ENCODE results near the gene C14orf180.

C14orf180 gene

GRCh38 chr14:104561632-104562495, 17.7 kb upstream of the C14orf180 start:
- no peak for DNase-seq (ENCODE audit: low read depth)

- DNase-seq (ENCODE audit: low read depth): no peak
Measured at GRCh38 chr14:104562606-104563005, 17.0 kb upstream of the C14orf180 start.

DNA sequence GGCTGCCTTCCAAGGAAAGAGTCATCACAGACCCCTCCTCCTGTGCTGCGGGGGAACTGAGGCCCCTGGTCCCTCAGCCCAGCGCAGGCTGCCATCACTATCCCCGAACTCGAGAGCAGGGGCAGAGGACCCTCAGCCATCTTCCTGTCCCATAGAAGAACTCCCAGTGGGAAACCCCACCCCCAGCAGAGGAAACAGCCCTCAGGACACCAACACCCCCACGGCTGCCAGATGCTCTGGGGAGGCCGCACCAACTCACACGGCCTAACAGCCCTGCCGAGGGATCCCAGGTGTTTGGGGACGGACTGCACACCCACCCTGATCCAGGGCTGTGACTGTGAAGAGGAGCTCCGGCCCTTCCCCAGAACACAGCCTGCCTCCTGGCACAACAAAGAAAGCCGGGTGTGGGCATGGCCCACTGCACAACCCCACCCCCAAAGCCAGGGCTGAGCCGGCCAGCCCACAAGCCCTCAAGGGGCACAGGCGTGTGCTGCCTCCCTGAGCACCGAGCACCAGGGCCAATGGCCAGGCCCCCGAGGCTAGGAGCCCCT, 16.3 kb upstream of the C14orf180 start:
- DNase-seq (ENCODE audit: low read depth): no peak

- peak; percentile 29 for DNase-seq (ENCODE audit: low read depth)
Measured at GRCh38 chr14:104563742-104564615, 15.6 kb upstream of the C14orf180 start.

DNA sequence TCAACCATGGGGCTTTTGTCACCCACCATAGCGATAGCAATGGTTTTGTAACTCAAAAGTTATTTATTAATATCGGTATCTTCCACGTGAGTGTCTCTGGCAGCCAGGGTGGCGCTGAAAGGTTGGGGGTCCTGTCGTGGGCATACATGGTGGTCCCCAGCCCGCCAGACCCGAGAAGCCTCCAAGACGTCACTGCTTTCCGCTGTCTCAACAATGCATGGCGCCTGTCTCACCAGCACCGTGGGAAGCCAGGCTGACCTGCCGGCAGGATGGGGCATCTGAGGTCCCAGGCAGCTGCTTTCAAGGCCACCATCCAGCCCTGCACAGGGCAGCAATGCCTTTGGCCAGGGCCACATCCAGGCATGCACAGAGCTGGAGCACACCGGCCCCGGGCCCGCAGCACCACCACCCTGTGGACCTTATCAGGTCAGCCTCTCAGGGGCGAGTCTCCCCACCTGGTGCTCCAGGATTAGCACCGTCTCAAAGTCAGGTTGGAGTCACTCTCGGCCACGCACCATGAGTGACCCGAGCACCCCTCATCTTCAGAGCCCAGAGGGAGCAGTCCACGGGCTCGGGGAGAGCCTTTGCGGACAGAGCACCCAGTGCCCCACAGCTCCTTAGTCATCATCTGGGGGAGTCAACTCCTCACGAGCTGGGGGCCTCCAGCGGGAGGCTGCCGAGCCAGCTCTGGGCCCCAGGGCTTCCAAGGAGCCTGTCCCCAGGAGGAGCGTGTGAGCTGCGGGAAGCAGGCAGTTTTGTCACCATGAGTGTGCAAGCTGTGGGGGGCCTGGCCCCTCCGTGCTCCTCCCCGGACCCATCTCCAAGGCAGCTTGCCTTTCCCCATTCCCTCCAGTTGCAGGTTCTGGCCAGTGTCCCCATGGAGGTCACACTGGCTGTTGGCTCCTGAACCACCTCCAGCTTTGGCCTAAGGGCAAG, 14.6 kb upstream of the C14orf180 start:
- DNase-seq (ENCODE audit: low read depth): no peak

- no peak for DNase-seq (ENCODE audit: low read depth)
Measured at GRCh38 chr14:104567141-104567956, 12.2 kb upstream of the C14orf180 start.

DNA sequence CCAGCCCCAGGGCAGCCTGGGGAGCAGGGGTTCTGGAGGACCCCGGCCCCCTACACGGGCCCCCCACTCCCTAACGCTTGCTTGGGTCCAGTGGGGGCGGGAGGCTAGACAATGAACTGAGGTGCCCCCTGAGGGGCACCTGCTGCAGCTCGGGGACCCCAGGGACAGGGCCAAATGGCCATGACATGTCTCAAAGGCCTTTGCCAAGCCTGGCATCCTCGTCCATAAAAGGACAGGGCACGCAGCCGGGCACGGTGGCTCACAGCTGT, 11.7 kb upstream of the C14orf180 start:
- no peak for DNase-seq (ENCODE audit: low read depth)

DNA sequence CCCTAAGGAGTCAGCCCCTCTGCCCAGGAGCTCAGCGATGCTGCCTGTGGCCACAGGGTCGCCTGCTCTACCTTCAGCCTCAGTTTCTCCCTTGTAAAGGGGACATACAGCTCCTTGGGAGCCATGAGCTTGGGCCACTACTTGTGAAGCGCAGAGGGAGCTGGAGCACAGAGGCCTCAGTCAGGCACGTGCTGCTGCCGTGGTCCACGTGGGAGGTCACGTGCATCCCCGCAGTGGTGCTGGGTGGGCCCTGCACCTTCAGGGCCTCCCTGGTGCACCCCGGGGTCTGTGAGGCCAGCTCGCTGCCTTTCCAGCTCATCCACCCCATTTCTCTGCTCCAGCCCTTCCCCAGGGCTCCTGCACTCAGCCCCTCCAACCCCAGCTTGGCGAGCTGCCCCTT, 10.9 kb upstream of the C14orf180 start:
- DNase-seq (ENCODE audit: low read depth): no peak

- no peak for DNase-seq (ENCODE audit: low read depth)
Measured at GRCh38 chr14:104569435-104569834, 10.1 kb upstream of the C14orf180 start.

- DNase-seq (ENCODE audit: low read depth): no peak
Measured at GRCh38 chr14:104571246-104571645, 8.3 kb upstream of the C14orf180 start.

DNA sequence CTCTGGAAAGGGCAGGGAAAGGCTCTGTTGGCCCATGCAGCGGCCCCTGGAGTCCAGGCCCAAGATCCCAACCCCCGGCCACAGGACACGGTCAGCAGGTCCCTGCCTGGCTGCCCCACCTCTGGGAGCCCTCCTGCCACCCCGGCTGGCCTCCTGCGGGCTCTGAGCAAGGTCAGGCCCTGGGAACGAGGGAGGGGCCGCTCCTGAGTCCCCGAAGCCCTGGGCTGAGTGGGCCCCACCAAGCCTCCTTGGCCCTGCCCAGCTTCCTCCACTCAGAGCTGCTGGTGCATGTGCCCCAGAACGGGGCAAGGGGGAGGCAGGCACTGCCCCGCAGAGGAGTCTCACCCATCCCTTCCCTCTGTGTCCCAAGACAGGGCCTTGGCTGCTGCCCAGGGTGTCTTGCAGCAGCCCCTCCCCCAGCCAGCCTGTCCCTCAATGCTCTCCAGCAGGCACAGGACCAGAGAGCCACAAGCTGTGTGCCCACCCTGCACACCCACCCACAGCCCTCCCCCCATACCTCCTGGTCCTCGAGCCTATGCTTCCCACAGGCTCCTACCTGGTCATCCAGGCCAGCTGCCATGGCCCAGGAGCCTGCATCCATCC, 7.4 kb upstream of the C14orf180 start:
- DNase-seq (ENCODE audit: low read depth): no peak

DNA sequence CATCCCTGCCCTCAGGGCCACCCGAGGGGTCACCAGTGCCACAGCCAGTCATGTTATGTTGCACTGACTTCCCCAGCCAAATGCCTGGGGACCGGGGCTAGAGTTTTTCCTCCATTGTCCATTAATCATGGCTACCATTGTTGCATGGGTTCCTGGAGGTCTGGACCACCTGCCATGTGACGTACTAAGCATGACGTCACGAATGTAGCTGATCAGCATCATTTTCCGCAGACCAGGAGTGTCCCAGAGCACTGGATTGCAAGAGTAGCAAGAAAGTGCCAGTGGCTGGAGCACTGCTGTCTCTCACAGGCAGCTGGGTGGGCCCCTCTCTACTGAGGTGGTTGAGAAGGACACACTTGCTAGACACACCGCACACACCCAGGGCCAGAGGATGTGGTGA, 6.9 kb upstream of the C14orf180 start:
- DNase-seq (ENCODE audit: low read depth): no peak

- DNase-seq (ENCODE audit: low read depth): no peak
Measured at GRCh38 chr14:104573930-104574329, 5.6 kb upstream of the C14orf180 start.

DNA sequence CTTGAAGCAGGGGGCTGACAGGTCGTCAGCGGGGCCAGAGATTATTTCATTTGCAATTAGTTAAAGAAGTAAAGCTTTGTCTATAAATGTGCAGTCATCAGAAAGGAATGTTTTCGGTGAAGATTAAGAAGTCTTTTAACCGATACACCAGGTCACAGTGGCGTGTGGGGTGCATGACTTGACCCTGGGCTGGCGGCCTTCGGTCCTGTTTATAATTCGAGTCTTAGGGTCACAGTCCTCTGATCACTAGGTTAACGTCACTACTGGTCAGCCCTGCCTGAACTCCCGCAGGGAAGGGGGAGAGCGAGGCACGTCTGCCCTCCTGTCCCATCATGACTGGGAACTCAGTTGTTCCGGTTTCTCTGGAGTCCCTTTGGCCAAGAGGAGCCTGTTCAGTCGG, 5.0 kb upstream of the C14orf180 start:
- DNase-seq (ENCODE audit: low read depth): no peak

- DNase-seq (ENCODE audit: low read depth): no peak
Measured at GRCh38 chr14:104574978-104575583, 4.5 kb upstream of the C14orf180 start.

DNA sequence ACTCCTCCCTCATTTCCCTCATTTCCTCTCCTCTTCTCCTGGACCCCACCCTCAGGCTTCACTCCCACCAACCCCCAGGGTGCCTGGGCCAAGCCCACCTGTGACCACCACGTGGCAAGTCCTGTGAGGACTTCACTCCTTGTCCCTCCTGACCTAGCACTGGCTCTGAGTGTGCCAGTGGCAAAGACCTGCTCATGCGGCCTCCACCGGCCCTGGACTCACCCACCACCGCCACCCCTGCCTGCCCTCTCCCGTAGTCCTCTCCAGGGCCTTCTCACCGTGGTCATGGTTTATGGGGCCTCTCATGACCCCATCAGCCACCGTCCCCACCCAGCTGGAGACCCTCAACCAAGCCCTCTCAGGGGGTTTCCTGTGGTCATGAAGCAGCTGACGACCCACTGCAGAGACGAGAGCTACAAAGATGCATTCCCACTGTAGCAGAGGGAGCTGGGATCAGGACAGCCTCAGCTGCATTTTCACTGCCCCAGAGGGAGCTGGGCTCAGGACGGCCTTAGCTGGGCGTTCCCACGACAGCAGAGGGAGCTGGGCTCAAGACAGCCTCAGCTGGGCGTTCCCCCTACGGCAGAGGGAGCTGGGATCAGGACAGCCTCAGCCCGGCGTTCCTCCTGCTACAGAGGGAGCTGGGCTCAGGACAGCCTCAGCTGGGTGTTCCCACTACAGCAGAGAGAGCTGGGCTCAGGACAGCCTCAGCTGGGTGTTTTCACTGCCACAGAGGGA, 3.2 kb upstream of the C14orf180 start:
- no peak for DNase-seq (ENCODE audit: low read depth)

DNA sequence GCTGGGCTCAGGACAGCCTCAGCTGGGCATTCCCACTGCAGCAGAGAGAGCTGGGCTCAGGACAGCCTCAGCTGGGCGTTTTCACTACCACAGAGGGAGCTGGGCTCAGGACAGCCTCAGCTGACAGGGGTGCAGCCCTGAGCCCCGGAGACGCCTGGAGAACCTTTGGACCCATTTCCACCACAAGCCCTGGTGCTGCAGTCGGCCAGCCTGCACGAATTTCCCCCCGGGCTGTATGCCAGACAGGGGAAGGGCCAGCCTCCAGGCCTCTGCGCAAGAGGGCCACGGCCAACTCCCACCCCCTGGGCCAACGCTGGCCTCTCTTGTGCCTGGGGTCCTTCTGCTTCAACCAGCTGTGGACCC, 2.6 kb upstream of the C14orf180 start:
- DNase-seq (ENCODE audit: low read depth): no peak

DNA sequence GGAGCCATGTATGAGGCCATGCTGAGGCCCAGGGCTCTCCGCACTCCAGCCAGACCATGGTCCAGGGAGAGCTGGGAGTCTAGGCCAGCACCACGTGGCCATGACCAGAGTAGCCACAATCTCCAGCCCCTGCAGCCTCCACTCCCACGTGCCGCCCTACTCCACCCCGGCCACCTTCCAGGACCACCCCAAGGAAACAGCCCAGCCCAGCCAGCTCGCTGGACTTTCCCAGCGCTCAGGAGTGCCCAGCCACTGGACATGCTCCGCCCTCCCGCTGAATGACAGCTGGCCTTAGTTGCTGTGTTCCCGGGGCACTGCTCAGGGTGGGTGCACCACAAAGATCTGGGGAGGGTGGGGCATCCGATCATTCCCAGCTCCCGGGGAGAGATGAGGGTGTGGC, 2.1 kb upstream of the C14orf180 start:
- DNase-seq (ENCODE audit: low read depth): no peak

DNA sequence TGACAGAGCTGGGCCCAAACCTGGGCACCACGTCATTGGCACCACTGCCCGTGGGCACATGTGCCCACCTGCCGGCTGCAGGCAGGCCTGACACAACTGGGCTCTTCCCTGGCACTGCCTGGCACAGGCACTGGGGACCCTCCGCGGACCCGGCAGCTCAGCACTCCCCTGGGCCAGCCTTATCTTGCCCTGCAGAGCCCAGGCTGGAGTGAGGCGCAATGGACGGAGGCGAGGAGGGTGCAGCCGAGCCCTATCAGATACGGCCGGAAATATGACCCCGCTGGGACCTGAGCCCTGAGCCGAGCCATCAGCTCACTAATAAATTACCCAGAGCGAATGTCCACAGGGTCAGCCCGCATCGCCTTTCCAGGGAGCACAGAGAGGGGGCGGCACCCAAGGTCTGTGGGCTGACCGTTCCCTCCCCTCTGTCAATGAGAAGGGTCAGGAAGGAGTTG, 1.7 kb upstream of the C14orf180 start:
- no peak for DNase-seq (ENCODE audit: low read depth)

- no peak for DNase-seq (ENCODE audit: low read depth)
Measured at GRCh38 chr14:104578321-104578720, 1.2 kb upstream of the C14orf180 start.
